ENCODE measurements around the gene KRT28.

The KRT28 gene

DNA sequence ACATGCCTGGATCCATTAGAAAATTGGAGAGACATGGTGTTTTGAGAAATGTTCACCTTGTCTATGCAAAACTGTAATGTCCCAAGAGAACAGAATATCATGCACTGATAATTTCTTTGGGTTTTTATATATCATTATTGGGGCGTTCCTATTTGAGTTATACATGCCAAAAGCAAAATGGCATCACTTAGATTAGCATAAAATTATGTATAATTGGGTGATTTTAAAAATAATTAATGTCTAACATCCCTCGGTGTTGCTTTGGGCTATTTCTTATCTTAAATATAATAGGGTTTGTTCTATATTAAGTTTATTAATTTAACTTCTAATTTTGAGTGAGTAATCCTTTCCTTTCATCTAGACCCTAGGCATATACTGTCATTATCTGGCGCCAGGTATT, at the start of gene KRT28:
Gene KRT28 (minus strand): TSS at position 101 of the 400 bp plus-strand sequence. CDS start 66 bp downstream, at position 35.
- no peak for DNase-seq (ENCODE audit: low read depth)

DNA sequence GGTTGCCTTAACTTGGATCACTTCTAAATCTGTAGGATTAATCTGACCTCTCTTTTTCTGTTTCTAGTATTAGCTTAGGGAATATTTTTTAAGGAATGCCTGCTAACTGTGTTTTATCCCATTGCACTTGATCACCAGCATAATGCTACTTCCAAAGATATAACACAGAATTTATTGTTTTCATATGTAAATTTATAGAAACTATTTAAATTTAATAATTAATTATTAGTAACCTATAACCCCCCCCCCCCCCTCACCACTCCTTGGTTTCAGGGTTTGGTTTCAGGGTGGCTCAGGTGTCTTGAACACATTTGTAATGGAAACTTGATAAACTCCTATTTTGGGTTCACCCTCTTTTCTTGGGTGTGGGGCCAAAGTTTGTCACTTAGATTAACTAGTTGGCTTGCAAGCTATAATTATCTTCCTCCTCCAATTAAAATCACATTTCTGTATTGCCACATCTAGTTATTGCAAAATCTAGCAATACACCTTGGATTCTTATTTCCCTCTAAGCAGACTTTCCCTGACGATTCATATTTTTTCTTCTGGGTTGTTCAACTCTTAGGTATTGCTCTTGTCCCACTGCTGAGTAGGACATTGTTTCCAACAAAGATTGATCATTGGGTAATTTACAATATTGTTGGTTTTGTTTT, 49.0 kb upstream of the KRT28 start:
- no peak for DNase-seq (ENCODE audit: low read depth)

DNA sequence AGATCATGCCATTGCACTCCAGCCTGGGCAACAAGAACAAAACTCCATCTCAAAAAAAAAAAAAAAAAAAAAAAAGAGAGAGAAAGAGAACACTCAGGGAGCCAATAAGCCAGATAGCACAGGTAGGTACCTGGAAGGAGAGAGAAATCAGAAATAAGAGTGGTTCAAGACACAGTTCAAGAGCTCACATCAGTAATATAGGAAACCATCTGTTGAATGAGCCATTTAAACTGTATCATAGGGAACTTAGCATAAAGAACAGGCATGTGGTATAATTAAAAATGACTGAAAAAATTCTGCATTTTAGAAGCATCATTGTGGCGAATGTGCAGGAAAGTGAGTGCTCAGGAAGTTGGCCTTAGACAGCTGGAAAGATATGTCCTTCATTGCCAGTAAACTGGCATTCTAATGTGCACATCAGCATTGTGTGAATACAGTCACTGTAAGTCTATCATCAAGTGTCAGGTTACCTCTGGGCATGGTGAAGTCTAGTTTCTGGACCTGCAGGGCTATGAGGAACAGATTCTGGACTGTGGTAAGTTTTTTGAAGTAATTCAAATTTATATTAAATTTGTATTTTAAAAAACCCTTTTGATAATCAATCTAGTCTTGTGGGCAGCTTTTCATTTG, 46.9 kb upstream of the KRT28 start:
- DNase-seq (ENCODE audit: low read depth): no peak

DNA sequence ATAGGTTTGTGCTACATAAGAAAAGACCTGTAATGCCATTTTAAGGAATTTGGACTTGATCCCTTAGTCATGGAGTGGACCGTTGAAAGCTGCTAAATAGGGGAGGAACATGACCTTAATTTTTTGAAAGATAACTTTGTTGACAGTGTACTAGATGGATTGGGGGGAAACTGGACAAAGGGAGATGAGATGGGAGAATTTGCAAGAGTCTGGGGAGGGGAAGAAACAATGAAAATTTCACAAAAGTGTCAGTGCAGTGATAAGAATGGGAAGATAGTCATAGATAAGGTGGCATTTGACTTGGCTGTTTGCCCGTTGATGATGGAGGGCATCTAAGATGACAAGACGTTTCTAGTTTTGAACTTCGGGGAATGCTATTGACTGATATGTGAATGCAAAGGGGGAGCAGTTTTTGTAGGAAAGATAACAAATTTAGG, 44.9 kb upstream of the KRT28 start:
- no peak for DNase-seq (ENCODE audit: low read depth)

- no peak for DNase-seq (ENCODE audit: low read depth)
Measured at GRCh38 chr17:40843242-40843641, 43.5 kb upstream of the KRT28 start.

GRCh38 chr17:40841246-40841645, 41.5 kb upstream of the KRT28 start:
- no peak for DNase-seq (ENCODE audit: low read depth)

- DNase-seq (ENCODE audit: low read depth): no peak
Measured at GRCh38 chr17:40839194-40839593, 39.4 kb upstream of the KRT28 start.

DNA sequence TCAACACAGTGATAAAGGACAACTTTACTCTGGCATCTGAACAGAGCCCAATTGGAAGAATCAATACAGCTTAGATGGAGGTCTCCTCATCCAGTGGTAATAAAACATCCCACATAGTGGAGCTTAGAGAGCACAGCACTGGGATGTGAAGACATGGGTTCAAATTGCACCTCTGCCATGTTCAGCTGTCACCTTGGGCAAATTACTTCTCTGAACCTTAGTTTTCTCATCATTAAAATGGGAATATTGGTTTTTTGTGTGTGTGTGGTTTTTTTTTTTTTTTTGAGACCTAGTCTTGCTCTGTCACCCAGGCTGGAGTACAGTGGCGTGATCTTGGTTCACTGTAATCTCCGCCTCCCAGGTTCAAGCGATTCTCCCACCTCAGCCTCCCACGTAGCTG, 36.3 kb upstream of the KRT28 start:
- DNase-seq (ENCODE audit: low read depth): no peak

- no peak for DNase-seq (ENCODE audit: low read depth)
Measured at GRCh38 chr17:40833882-40834281, 34.1 kb upstream of the KRT28 start.

- DNase-seq (ENCODE audit: low read depth): no peak
Measured at GRCh38 chr17:40832840-40833239, 33.1 kb upstream of the KRT28 start.

- no peak for DNase-seq (ENCODE audit: low read depth)
Measured at GRCh38 chr17:40830085-40830776, 30.5 kb upstream of the KRT28 start.

DNA sequence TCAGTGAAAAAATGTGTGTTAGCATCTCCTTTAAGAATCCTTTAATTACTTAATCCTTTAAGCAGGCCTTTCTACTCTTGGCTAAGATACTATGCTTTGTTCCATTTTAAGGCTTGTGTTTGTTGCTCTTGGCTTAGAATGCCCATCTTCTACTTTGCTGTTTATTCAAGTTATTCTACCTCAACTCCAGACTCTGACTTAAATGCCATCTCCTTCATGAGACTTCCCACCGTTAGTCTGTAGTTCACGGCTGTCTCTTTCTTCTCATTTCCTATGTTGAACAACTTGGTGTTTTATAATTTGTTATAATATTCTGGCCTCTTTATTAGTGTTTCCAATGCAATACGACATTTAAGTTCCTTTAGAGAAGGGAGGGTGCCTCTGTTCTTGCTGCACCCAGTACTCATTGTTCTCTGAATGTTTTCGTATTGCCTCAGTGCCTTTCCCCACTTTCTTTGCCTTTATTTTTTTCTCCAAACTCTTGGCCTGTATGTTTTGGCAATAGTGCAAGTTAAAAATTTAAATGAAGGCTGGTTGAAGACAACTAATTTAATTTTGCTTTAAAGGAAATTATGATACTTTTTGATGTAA, 28.8 kb upstream of the KRT28 start:
- no peak for DNase-seq (ENCODE audit: low read depth)

DNA sequence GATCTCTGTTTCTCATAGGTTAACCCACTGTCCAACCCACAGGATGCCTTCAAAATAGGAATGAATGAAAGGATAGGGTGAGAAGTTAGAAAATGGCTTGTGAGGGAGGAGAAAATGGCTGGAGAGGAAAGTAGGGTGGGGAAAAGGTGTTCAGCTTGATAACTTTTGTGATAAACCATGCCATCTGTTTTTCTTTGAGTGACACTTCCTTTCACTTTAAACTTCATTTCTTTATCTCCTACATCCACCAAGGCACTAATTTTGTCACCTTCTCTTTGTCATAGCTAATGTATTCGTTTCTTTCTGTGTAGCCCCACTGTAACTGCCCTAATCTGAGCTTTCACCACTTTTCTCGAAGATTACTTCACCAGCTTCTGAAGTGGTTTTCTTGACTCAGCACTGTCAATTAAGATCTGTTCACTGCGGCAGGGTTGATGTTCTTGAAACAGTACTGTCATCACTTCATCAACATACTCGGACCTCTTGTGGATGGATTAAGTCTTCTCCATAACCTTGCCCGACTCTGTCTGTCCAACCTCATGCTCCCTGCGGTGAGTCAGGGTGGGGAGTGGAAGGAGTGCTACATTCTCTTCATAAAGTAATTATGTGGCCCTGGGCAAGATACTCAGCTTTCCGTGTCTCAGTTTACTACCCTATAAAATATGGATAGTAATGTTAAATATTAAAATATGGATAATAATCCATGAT, 28.1 kb upstream of the KRT28 start:
- DNase-seq (ENCODE audit: low read depth): no peak

- no peak for DNase-seq (ENCODE audit: low read depth)
Measured at GRCh38 chr17:40825599-40825998, 25.8 kb upstream of the KRT28 start.

DNA sequence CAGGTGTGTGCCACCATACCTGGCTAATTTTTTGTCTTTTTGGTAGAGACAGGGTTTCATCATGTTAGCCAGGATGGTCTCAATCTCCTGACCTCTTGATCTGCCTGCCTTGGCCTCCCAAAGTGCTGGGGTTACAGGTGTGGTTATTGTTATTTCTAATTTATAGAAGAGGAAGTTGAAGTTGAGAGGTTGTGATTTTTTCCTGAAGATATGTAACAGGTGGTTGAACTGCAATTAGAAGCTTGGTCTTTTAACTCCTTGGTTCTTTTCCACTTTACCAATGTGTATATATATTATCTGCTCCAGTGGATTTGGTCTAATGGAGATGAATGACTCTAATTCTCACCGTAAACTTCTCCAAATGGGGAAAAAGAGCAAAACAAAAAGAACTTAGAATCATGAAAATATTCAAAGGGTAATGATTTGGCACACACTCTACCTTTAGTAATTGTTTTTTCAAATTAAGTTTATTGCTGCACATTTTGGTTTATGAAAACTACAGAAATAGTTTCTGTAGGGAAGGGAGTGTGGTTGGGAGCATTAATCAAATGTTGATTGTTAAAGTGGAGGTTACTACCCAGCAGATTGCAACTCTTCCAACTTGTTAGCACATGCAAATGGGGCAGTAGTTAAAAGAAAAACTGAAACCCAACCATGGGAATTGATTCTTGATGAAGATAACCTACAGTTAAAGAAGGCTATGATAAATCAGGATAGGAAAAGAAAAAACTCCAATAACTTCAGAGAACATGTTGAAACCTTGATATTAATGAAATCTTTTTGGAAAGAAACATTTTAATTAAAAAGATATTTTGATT, 24.5 kb upstream of the KRT28 start:
- no peak for DNase-seq (ENCODE audit: low read depth)

GRCh38 chr17:40822132-40822812, 22.5 kb upstream of the KRT28 start, which contains the start of gene KRT10:
KRT10 (minus strand) TSS chr17:40822614; CDS start chr17:40822585, 29 bp downstream.
- DNase-seq (ENCODE audit: low read depth): no peak

GRCh38 chr17:40821536-40821935, 21.8 kb upstream of the KRT28 start:
- no peak for DNase-seq (ENCODE audit: low read depth)

DNA sequence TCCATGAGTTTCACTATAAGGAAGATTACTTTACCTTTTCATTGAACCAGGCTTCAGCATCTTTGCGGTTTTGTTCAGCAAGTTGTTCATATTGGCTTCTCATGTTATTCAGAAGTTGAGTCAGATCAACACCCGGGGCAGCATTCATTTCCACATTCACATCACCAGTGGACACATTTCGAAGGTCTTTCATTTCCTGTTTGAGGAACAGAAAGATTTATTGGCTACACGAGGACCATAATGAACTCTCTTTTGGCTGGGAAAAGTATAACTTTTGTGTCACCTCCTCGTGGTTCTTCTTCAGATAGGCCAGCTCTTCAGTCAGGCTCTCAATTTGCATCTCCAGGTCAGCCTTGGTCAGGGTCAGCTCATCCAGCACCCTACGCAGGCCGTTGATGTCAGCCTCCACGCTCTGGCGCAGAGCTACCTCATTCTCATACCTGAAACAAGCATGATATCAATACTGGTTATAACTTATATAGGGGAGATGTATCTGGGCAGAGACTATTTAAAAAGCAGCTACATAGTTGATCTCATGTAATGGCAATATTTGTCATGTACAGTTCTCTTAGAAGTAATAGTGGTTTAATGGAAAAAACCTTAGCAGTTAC, 20.6 kb upstream of the KRT28 start:
- no peak for DNase-seq (ENCODE audit: low read depth)

- no peak for DNase-seq (ENCODE audit: low read depth)
Measured at GRCh38 chr17:40819528-40820125, 19.9 kb upstream of the KRT28 start.

Data from HS-5 (cell line).